NCI-H1092 (cell line): ENCODE measurements around the gene NR2F6.
"Not testable (repeated sequence)": the region's sequence is repeated elsewhere in the genome, so short reads cannot be mapped to it uniquely, and the experiment has no call there.

ENCODE experiments used
- DNase-seq: peaks from one replicate; lab custom pipeline; 2025; lab: John Stamatoyannopoulos, UW

NR2F6 gene

GRCh38 chr19:17210296-17210695 lies 35.4 kb downstream of the NR2F6 start:
- no peak for DNase-seq

- no peak for DNase-seq
Measured at GRCh38 chr19:17209126-17210036, 36.3 kb downstream of the NR2F6 start.

DNA sequence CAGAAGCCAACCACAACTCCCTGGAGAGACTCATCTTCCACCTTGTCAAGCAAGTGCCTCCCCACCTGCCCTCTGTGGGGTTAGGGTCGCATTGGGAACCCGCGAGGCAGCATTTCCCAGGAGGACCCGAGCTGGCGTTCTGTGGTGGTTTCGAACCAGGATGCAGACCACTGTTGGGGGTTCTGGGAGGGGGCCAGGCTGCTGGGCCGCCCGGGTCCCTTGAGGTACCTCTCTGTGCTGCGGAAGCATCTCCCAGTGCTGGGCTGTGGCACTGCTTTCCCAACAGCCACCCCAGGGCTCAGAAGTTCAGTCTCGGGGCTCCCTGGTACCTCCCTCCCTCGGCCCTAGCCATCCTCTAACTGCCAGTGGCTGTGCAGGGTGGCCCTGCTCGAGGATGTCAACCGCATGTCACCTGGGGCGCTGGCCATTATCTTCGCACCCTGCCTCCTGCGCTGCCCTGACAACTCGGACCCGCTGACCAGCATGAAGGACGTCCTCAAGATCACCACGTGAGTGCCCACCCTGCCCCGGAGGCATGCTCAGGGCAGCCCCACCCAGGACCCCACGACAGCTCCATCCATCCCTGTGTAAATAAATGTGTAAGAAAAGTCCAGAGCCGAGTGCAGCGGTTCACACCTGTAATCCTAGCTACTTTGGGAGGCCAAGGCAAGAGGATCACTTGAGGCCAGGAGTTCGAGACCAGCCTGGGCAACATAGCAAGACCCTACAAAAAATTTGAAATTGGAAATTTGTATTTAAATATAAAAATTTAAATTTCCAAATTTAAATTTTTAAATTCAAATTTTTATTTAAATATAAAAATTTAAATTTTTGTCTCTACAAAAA lies 38.8 kb downstream of the NR2F6 start:
- DNase-seq = no peak

DNA sequence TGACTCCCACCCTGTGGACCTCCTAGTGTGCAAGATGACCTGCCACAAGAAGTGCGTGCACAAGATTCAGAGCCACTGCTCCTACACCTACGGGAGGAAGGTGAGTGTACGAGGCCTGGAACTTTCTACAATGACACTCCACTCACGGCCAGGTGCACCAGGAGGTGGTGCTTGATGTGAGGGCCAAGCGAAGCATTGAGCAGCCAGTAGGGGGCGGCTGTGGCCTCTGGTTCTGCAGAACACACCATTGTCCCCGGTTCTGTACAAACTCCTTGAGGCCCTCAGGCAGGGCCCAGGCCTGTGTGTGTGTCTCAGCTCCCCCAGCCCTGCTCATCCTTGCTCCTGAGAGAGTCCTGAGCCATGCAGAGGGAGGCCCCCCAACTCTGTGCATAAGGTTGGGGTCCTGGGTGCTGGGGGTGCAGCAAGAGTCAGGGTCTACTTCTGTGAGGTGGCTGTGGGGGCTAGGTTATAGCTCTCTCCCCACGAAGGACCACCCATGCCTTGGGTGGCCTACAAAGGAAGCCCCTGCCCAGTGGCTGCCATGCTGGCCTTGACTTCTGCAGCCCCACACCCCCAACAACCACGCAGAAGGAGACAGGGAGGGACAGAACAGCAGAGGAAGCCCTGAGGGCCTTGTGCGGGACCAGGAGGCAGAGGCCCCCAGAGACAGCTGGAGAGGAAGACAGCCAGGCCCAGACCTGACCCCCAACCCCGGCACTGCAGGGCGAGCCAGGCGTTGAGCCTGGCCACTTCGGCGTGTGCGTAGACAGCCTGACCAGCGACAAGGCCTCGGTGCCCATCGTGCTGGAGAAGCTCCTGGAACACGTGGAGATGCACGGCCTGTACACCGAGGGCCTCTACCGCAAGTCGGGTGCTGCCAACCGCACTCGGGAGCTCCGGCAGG lies 40.2 kb downstream of the NR2F6 start:
- peak; percentile 56 for DNase-seq

- DNase-seq = no peak
Measured at GRCh38 chr19:17202713-17203112, 43.0 kb downstream of the NR2F6 start.

DNA sequence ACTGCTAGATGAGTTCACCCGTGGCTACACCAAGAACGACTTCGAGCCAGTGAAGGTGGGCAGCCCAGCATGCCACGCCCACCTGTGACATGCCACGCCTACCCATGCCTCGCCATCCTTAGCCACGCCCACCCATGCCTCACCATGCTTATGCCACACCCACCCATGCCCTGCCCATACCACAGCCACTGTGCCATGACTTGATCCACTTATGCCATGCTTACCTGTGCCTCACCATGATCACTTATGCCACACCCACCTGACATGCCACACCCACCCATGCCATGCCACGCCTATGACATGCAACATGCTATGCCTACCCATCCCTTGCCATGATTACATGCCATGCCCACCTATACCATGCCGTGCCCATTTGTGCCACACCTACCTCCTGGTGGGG lies 43.5 kb downstream of the NR2F6 start:
- DNase-seq = no peak

DNA sequence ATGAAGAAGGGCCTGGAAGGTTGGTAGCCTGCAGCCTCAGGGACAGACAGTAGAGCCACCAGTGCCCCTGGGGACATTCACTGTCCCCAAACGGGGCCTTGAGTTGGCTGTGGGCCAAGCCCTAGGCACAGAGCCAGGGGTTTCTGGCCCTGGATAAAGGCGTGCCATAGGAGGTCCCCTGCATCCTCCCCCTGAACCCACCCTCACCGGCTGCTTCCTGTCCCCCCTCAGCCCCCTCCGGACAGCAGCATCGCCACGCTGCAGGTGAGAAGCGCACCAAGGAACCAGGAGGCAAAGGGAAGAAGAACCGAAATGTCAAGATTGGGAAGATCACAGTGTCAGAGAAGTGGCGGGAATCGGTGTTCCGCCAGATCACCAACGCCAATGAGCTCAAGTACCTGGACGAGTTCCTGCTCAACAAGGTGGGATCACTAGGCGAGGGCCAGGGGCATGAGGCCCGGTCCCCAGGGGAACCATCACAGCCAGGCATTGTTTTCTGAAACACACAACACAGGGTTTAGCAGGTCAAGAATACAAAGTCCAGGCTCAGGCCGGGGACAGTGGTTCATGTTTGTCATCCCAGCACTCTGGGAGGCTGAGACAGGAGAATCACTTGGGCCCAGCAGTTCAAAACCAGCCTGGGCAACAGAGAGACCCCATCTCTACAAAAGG lies 45.2 kb downstream of the NR2F6 start:
- no peak for DNase-seq

- no peak for DNase-seq
Measured at GRCh38 chr19:17197666-17198065, 48.1 kb downstream of the NR2F6 start.

GRCh38 chr19:17196610-17197009 lies 49.1 kb downstream of the NR2F6 start:
- DNase-seq = no peak

DNA sequence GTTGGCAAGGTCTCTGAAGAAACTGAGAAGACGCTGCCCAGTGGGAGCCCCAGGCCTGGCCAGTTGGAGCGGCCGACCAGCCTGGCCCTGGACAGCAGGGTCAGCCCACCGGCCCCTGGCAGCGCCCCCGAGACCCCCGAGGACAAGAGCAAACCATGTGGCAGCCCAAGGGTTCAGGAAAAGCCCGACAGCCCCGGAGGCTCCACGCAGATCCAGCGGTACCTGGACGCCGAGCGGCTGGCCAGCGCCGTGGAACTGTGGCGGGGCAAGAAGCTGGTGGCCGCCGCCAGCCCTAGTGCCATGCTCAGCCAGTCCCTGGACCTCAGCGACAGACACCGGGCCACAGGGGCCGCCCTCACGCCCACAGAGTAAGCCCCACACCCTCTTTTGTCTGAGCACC lies 50.6 kb downstream of the NR2F6 start:
- no peak for DNase-seq

DNA sequence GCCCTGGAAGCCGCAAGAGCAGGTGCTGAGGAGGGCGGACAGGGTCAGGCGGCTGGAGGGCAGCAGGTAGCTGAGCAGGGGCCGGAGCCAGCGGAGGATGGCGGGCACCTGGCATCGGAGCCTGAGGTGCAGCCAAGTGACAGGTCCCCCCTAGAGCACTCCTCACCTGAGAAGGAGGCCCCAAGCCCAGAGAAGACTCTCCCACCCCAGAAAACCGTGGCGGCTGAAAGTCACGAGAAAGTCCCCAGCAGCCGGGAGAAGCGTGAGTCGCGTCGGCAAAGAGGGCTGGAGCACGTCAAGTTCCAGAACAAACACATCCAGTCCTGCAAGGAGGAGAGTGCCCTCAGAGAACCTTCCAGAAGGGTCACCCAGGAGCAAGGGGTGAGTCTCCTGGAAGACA lies 51.1 kb downstream of the NR2F6 start:
- no peak for DNase-seq

DNA sequence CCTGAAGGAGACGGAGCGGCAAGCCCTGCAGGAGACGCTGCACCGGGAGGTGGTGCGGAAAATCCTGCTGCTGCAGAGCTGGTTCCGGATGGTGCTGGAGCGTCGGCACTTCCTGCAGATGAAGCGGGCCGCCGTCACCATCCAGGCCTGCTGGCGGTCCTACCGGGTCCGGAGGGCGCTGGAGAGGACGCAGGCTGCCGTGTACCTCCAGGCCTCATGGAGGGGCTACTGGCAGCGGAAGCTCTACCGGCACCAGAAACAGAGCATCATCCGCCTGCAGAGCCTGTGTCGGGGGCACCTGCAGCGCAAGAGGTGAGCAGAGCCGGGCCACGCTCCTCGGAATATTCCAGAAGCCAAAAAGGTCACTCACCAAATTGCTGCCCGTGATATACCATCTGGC lies 53.0 kb downstream of the NR2F6 start:
- DNase-seq = no peak

GRCh38 chr19:17191736-17192135 lies 54.0 kb downstream of the NR2F6 start:
- not testable (repeated sequence) for DNase-seq

- no peak for DNase-seq
Measured at GRCh38 chr19:17185590-17185989, 60.1 kb downstream of the NR2F6 start.

DNA sequence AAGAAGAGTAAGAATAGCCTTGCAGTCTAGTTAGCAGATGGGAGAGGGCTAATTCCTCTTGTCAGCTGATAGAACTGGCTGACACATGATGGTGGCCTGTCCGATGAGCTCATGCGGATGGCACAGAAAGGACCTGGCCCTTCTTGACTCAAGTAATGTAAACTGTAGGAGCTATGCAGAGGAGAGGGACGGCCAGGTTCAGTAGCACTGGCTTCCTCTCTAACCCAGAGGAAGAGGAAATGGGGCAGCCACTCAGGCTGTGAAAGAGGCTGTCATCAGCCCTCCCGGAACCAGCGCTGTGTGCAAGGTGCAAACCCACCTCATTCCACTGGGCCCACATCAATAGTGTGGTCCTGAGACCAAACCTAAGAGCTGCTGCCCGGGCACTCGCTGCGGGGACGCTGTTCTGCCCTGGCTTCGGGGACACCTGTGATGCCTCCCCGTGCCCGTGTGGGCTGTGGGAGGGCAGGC lies 61.3 kb downstream of the NR2F6 start:
- no peak for DNase-seq

DNA sequence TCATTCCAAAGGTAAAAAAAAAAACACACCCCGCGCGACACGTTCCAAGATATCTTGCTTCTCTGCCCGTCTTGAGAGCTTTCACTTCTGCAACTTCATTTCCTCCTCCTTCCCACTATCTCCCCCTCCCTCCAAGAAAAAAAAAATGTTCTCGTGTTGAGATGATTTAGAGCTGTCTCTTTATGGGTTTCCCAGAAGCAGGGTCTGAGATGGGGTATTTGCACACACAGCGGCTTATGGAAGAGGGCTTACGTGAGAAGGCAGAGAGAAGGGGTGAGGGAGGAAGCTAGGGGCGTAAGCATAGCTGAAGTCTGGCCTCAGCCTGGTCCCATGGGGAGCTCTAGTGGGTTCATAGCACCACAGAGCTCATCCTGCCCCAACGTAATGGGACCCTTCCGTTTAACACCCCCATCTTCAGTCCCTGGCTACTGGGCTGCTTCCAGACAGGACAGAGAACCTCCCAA lies 61.8 kb downstream of the NR2F6 start:
- no peak for DNase-seq

DNA sequence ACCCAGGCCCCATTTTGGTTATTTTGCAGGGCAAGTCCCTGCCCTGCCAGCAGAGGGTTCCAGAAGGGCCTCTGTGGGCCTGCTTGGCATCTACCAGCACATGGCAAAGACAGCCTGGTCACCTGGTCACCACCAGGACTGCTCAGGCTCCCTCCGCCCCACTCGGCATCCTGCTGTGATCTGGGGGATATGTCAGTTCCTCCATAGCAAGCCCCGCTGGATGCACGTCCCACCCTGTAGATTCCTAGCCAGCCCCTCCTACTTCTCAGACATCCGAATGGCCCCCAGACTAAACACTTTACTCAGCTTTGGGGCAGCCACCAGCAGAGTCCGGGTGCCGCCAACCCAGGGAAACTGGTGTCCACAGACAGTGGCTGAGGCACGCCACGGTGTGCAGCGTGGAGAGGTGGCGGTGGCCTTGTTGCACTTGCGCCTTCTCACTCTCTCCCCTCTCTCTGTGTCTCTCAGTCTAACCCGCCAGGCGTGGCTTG lies 62.4 kb downstream of the NR2F6 start:
- DNase-seq = no peak
